Transverse colon (tissue), 4 donors: ENCODE results near the gene SFXN4.

Experiments used
- POLR2A ChIP-seq: fragments of 450-650 bp; IDR thresholded peaks from one replicate; pipeline ENCODE4 v1.6.1; 2016; ENCODE audit warnings: antibody characterized with exemption, mild to moderate bottlenecking, moderate library complexity
- POLR2AphosphoS5 ChIP-seq, 3 donors: sonication (generic); formaldehyde crosslinking; IDR thresholded peaks; one replicate each; pipeline ENCODE4 v1.6.1; 2016; ENCODE audit warnings: antibody characterized with exemption in 3 of 3
- TF ChIP-seq, protein P1 (sequence below), 5 experiments: fragments of 200-600 bp in 3 of 5; fragments of 450-650 bp in 2 of 5; sonication (generic) in 3 of 5; IDR thresholded peaks; 1 replicate in 2 of 5; 2 replicates in 3 of 5; pipeline ENCODE4 v1.5.1; 2016 to 2017; ENCODE audit warnings: antibody characterized with exemption in 5 of 5, inconsistent platforms in 3 of 5, mild to moderate bottlenecking in 2 of 5, moderate library complexity in 1 of 5

DNA sequence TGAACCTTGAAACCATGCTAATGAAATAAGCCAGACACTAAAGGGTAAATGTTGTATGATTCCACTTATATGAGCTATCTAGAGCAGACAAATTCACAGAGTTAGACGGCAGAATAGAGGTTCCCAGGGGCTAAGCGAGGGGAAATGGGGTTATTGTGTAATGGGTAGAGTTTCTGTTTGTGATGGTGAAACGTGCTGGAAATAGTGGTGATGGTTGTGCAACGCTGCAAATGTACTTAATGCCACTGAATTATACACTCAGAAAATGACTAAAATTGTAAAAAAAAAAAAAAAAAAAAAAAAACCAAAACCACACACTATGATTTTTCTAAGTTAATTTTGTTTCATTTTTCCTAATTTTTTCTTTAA, 30.0 kb downstream of the SFXN4 start:
- TF ChIP-seq, protein P1, sequence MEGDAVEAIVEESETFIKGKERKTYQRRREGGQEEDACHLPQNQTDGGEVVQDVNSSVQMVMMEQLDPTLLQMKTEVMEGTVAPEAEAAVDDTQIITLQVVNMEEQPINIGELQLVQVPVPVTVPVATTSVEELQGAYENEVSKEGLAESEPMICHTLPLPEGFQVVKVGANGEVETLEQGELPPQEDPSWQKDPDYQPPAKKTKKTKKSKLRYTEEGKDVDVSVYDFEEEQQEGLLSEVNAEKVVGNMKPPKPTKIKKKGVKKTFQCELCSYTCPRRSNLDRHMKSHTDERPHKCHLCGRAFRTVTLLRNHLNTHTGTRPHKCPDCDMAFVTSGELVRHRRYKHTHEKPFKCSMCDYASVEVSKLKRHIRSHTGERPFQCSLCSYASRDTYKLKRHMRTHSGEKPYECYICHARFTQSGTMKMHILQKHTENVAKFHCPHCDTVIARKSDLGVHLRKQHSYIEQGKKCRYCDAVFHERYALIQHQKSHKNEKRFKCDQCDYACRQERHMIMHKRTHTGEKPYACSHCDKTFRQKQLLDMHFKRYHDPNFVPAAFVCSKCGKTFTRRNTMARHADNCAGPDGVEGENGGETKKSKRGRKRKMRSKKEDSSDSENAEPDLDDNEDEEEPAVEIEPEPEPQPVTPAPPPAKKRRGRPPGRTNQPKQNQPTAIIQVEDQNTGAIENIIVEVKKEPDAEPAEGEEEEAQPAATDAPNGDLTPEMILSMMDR (IDR thresholded peaks at IDR 0.05) = no peak
- TF ChIP-seq POLR2A = no peak
- no peak for TF ChIP-seq POLR2AphosphoS5 (IDR thresholded peaks at IDR 0.05)
